Ramos (cell line): ENCODE results near the gene ZIC3.

Experiments
- in situ Hi-C: fragments of 300-500 bp; cut with MboI; formaldehyde crosslinking; loops from one replicate; pipeline ENCODE4 v1.14.3; 2022; ENCODE audit warnings: low sequenced_read_pairs; ENCODE audit not compliant: unreplicated experiment

The ZIC3 gene

GRCh38 chrX:137573324-137574101 is 7.6 kb downstream of the ZIC3 start:
- in situ Hi-C loops: no loop called here

- in situ Hi-C loops: no loop called here
Observed at GRCh38 chrX:137574102-137574783, 8.3 kb downstream of the ZIC3 start.

GRCh38 chrX:137574784-137575293 is 8.9 kb downstream of the ZIC3 start:
- in situ Hi-C loops: loop anchor here (25.0 kb wide), 1 partner anchor 112 kb away; no protein-coding TSS in a partner anchor

GRCh38 chrX:137575596-137576255 is 9.8 kb downstream of the ZIC3 start:
- in situ Hi-C loops: loop anchor here (25.0 kb wide), 1 partner anchor 112 kb away; no protein-coding TSS in a partner anchor

GRCh38 chrX:137587151-137587550 is 21.2 kb downstream of the ZIC3 start:
- in situ Hi-C loops: loop anchor here (25.0 kb wide), 1 partner anchor 100 kb away; no protein-coding TSS in a partner anchor

GRCh38 chrX:137600769-137601168 is 34.8 kb downstream of the ZIC3 start:
- in situ Hi-C loops: no loop called here
